IMR-90 (cell line): ENCODE data around the gene CCDC50. TPM values are rescaled to one million over a fixed set of nuclear protein-coding genes. Genes with fewer than 3 reads are reported as not detected.

Experiments
- ATAC-seq: fragments of 200-7000 bp; cut with Tn5 transposase; 2 replicates; pipeline ENCODE4 v1.9.1; 2020; ENCODE audit warnings: low read depth, mild to moderate bottlenecking, moderate library complexity
- BruUV-seq: library from RNA; stranded (reverse); fragments of 400-500 nt; replicated peaks from 2 replicates; lab custom pipeline; 2021; lab: Mats Ljungman, UMichigan
- CTCF ChIA-PET: fragments of 300-600 bp; formaldehyde crosslinking; extraction: SDS; loops from one replicate; lab custom pipeline; 2021; ENCODE audit warnings: antibody characterized with exemption; lab: Yijun Ruan, JAX
- POLR2A ChIA-PET: fragments of 300-600 bp; sonication (Branson Sonifier 250); formaldehyde crosslinking; loops from one replicate; lab custom pipeline; 2022; ENCODE audit warnings: antibody characterized with exemption; ENCODE audit not compliant: unreplicated experiment; lab: Charles Lee
- DNase-seq: peaks from one replicate; pipeline ENCODE4 v3.0.0; 2013
- H2AFZ ChIP-seq: replicated peaks from 2 replicates; pipeline ENCODE3; 2013; ENCODE audit warnings: low read length, mild to moderate bottlenecking; ENCODE audit not compliant: poor library complexity
- H2AK5ac ChIP-seq: 2 replicates; pipeline ENCODE4 v1.6.1; 2013; ENCODE audit warnings: low read depth, low read length, inconsistent platforms
- H2AK9ac ChIP-seq: replicated peaks from 2 replicates; pipeline ENCODE3; 2013; ENCODE audit warnings: mild to moderate bottlenecking, low read depth, low read length, moderate library complexity; ENCODE audit not compliant: poor library complexity
- H2BK120ac ChIP-seq: 2 replicates; pipeline ENCODE4 v1.6.1; 2013; ENCODE audit warnings: low read depth, low read length, inconsistent platforms
- H2BK15ac ChIP-seq: 3 replicates; pipeline ENCODE4 v1.6.1; 2013; ENCODE audit warnings: low read depth, low read length, inconsistent platforms
- H2BK20ac ChIP-seq: 2 replicates; pipeline ENCODE4 v1.6.1; 2013; ENCODE audit warnings: low read depth, mild to moderate bottlenecking, inconsistent platforms, low read length, moderate library complexity
- H2BK5ac ChIP-seq: 2 replicates; pipeline ENCODE4 v1.6.1; 2013; ENCODE audit warnings: mild to moderate bottlenecking, low read depth, low read length, inconsistent platforms; ENCODE audit not compliant: poor library complexity, severe bottlenecking
- H3K14ac ChIP-seq: replicated peaks from 2 replicates; pipeline ENCODE4 v1.6.1; 2013; ENCODE audit warnings: low read depth, low read length, inconsistent platforms
- H3K18ac ChIP-seq: 2 replicates; pipeline ENCODE4 v1.6.1; 2013; ENCODE audit warnings: low read depth, low read length, control low read depth
- H3K23ac ChIP-seq: 2 replicates; pipeline ENCODE4 v1.6.1; 2013; ENCODE audit warnings: low read depth, low read length, inconsistent platforms
- H3K27ac ChIP-seq: 2 replicates; pipeline ENCODE4 v1.5.1; 2013; ENCODE audit warnings: mild to moderate bottlenecking, control low read depth, low read length; ENCODE audit not compliant: insufficient read depth
- H3K27me3 ChIP-seq: 2 replicates; pipeline ENCODE4 v1.6.1; 2013; ENCODE audit warnings: low read length; ENCODE audit not compliant: control insufficient read depth, insufficient read depth
- H3K36me3 ChIP-seq: 2 replicates; pipeline ENCODE4 v1.6.1; 2013; ENCODE audit warnings: low read length, mixed read lengths; ENCODE audit not compliant: control insufficient read depth, insufficient read depth
- H3K4ac ChIP-seq: 2 replicates; pipeline ENCODE4 v1.6.1; 2013; ENCODE audit warnings: low read depth, low read length, inconsistent platforms
- H3K4me1 ChIP-seq: 2 replicates; pipeline ENCODE4 v1.6.1; 2013; ENCODE audit warnings: low read length, mixed read lengths; ENCODE audit not compliant: control insufficient read depth, insufficient read depth
- H3K4me2 ChIP-seq: 2 replicates; pipeline ENCODE4 v1.6.1; 2013; ENCODE audit warnings: low read depth, mild to moderate bottlenecking, control low read depth, low read length, moderate library complexity
- H3K4me3 ChIP-seq: 2 replicates; pipeline ENCODE4 v1.5.1; 2013; ENCODE audit warnings: low read depth, mild to moderate bottlenecking, control low read depth, low read length, moderate library complexity; ENCODE audit not compliant: insufficient read depth
- H3K56ac ChIP-seq: 2 replicates; pipeline ENCODE4 v1.6.1; 2013; ENCODE audit warnings: low read length, inconsistent platforms; ENCODE audit not compliant: insufficient read depth; ENCODE audit errors: extremely low read depth
- H3K79me1 ChIP-seq, 2 experiments: 2 replicates each; pipeline ENCODE4 v1.6.1; 2013; ENCODE audit warnings: low read length in 2 of 2, inconsistent platforms in 1 of 2, low read depth in 1 of 2
- H3K9ac ChIP-seq: 2 replicates; pipeline ENCODE4 v1.6.1; 2013; ENCODE audit warnings: low read depth, low read length, control low read depth
- H3K9me1 ChIP-seq: 2 replicates; pipeline ENCODE4 v1.6.1; 2013; ENCODE audit warnings: low read length, inconsistent platforms; ENCODE audit not compliant: insufficient read depth
- H3K9me3 ChIP-seq: 2 replicates; pipeline ENCODE4 v1.6.1; 2013; ENCODE audit warnings: low read length; ENCODE audit not compliant: control insufficient read depth, insufficient read depth
- H4K20me1 ChIP-seq: 2 replicates; pipeline ENCODE4 v1.6.1; 2013; ENCODE audit warnings: low read length, inconsistent platforms; ENCODE audit not compliant: insufficient read depth
- H4K5ac ChIP-seq: 2 replicates; pipeline ENCODE4 v1.6.1; 2013; ENCODE audit warnings: mild to moderate bottlenecking, low read depth, low read length, control low read depth
- H4K8ac ChIP-seq, 2 experiments: 2 replicates each; pipeline ENCODE4 v1.6.1; 2013; ENCODE audit warnings: low read depth in 2 of 2, low read length in 2 of 2, control low read depth in 1 of 2, inconsistent platforms in 1 of 2
- H4K91ac ChIP-seq: 2 replicates; pipeline ENCODE4 v1.6.1; 2013; ENCODE audit warnings: low read depth, low read length, inconsistent platforms; ENCODE audit not compliant: insufficient read depth
- BHLHE40 ChIP-seq: fragments of 150-350 bp; IDR thresholded peaks from 2 replicates; pipeline ENCODE4 v1.6.1; 2016; ENCODE audit warnings: mild to moderate bottlenecking, low read depth, low read length
- CEBPB ChIP-seq: IDR thresholded peaks from 2 replicates; pipeline ENCODE4 v1.6.1; 2012; ENCODE audit warnings: low read depth, low read length, improper control_type of control experiment
- CHD1 ChIP-seq: IDR thresholded peaks from 2 replicates; pipeline ENCODE4 v1.6.1; 2012; ENCODE audit warnings: low read depth, low read length, improper control_type of control experiment
- CTCF ChIP-seq: conservative IDR thresholded peaks from 2 replicates; pipeline ENCODE4 v1.5.1; 2012; ENCODE audit warnings: mild to moderate bottlenecking, low read depth, low read length, improper control_type of control experiment
- ELK1 ChIP-seq: fragments of 150-350 bp; IDR thresholded peaks from 2 replicates; pipeline ENCODE4 v1.6.1; 2016; ENCODE audit warnings: low read depth, mild to moderate bottlenecking, low read length, moderate library complexity, borderline replicate concordance
- FOS ChIP-seq: fragments of 150-350 bp; IDR thresholded peaks from 2 replicates; pipeline ENCODE4 v1.6.1; 2016; ENCODE audit warnings: low read depth, low read length
- MAFK ChIP-seq: IDR thresholded peaks from 2 replicates; pipeline ENCODE4 v1.6.1; 2012; ENCODE audit warnings: low read depth, low read length, improper control_type of control experiment
- MAZ ChIP-seq: IDR thresholded peaks from 2 replicates; pipeline ENCODE4 v1.6.1; 2012; ENCODE audit warnings: low read depth, mild to moderate bottlenecking, low read length, improper control_type of control experiment, moderate library complexity, borderline replicate concordance
- MXI1 ChIP-seq: IDR thresholded peaks from 2 replicates; pipeline ENCODE4 v1.6.1; 2012; ENCODE audit warnings: low read depth, mild to moderate bottlenecking, low read length, moderate library complexity, borderline replicate concordance
- NFE2L2 ChIP-seq: fragments of 150-350 bp; IDR thresholded peaks from 2 replicates; pipeline ENCODE4 v1.6.1; 2016; ENCODE audit warnings: low read depth, mild to moderate bottlenecking, low read length
- POLR2A ChIP-seq: IDR thresholded peaks from 2 replicates; pipeline ENCODE4 v1.6.1; 2012; ENCODE audit warnings: mild to moderate bottlenecking, low read depth, low read length
- RAD21 ChIP-seq: IDR thresholded peaks from 2 replicates; pipeline ENCODE4 v1.6.1; 2012; ENCODE audit warnings: low read length, improper control_type of control experiment
- RCOR1 ChIP-seq: IDR thresholded peaks from 2 replicates; pipeline ENCODE4 v1.6.1; 2012; ENCODE audit warnings: mild to moderate bottlenecking, low read length, improper control_type of control experiment; ENCODE audit not compliant: insufficient replicate concordance
- RFX5 ChIP-seq: IDR thresholded peaks from 2 replicates; pipeline ENCODE4 v1.8.0; 2012; ENCODE audit warnings: low read depth, mild to moderate bottlenecking, low read length, moderate library complexity
- SMC3 ChIP-seq: fragments of 150-350 bp; IDR thresholded peaks from 2 replicates; pipeline ENCODE4 v1.6.1; 2016; ENCODE audit warnings: low read depth, mild to moderate bottlenecking, antibody characterized with exemption, low read length, moderate library complexity
- USF2 ChIP-seq: fragments of 150-350 bp; IDR thresholded peaks from 2 replicates; pipeline ENCODE4 v1.6.1; 2017; ENCODE audit warnings: mild to moderate bottlenecking, antibody characterized with exemption, low read length, low read depth
- WGBS, 2 experiments: methylation state at CpG; one replicate each; pipeline versions ENCODE4 v1.1.5 to v1.1.7; 2013; ENCODE audit warnings: missing lambda C conversion rate in 2 of 2; ENCODE audit not compliant: insufficient read length in 1 of 2; ENCODE audit errors: extremely low coverage in 2 of 2; 5-methylcytosine and 5-hydroxymethylcytosine counted together
- dilution Hi-C: fragments of 300-500 bp; cut with HindIII; formaldehyde crosslinking; loops from one replicate; pipeline ENCODE4 v1.14.3; 2018; ENCODE audit warnings: low sequenced_read_pairs; ENCODE audit not compliant: unreplicated experiment
- in situ Hi-C: fragments of 300-500 bp; cut with MboI; formaldehyde crosslinking; loops from 3 replicates; pipeline ENCODE4 v1.14.3; 2019; ENCODE audit warnings: low sequenced_read_pairs, inconsistent platforms, mixed read lengths
- intact Hi-C: fragments of 100-400 bp; cut with micrococcal nuclease; formaldehyde crosslinking; loops from 2 replicates; pipeline ENCODE4 v1.10.0; 2022
- polyA plus RNA-seq, 3 experiments: library from polyadenylated mRNA; depleted of rRNA; stranded (reverse); fragments of >200 nt; gene quantifications; 2 replicates each; pipeline ENCODE4 v1.2.3, GENCODE V29; 2012; ENCODE audit warnings: low replicate concordance in 1 of 3
- total RNA-seq: library from RNA; depleted of rRNA; stranded (reverse); fragments of >200 nt; gene quantifications from 2 replicates; pipeline ENCODE4 v1.2.3, GENCODE V29; 2012

CCDC50 gene
- total and polyA plus RNA-seq, 2 of the 4 experiments (the other 2 are of a cell fraction): 59.0 to 63.1 TPM

- Histone ChIP-seq H3K27ac (no peak overlapping the region), H3K9me1 (no peaks in the 10 kb centered on the region), H3K56ac (no peak overlapping the region), H2BK120ac (no peak overlapping the region), H4K20me1 (no peaks in the 10 kb centered on the region), H3K9ac (no peak overlapping the region), H2BK20ac (no peak overlapping the region), H3K4me1 (peaks cover 2% of the 10 kb centered on the region; the same call in 1 of the 2 replicates), H4K8ac (no peak overlapping the region), H3K27me3 (no peaks in the 10 kb centered on the region), H3K4me2 (no peak overlapping the region), H3K14ac (no peak overlapping the region), H2AFZ (no peak overlapping the region), H3K79me1 (no peaks in the 10 kb centered on the region), H2AK9ac (no peak overlapping the region), H4K5ac (no peak overlapping the region), H2BK5ac (no peak overlapping the region), H3K4me3 (no peak overlapping the region), H3K23ac (no peak overlapping the region), H2AK5ac (no peak overlapping the region), H3K9me3 (no peaks in the 10 kb centered on the region), H3K18ac (no peak overlapping the region), H3K4ac (no peak overlapping the region), H3K36me3 (no peaks in the 10 kb centered on the region), H2BK15ac (no peak overlapping the region), H4K91ac (no peak overlapping the region)
- no TSS peak for BruUV-seq
- no CpG with 5 or more reads among the region's 5 CpGs for WGBS, 2 experiments
- ChIA-PET POLR2A (no interaction called here), CTCF (no interaction called here)
- DNase-seq: no peak
- in situ Hi-C loops (no loop called here), dilution Hi-C loops (no loop called here), intact Hi-C loops (no loop called here)
- ATAC-seq: no peak
- TF ChIP-seq BHLHE40: no peak
- TF ChIP-seq ELK1: no peak
- no peak for TF ChIP-seq NFE2L2
- TF ChIP-seq MXI1: no peak
- no peak for TF ChIP-seq MAFK
- TF ChIP-seq CEBPB: no peak
- no peak for TF ChIP-seq RCOR1
- TF ChIP-seq USF2: no peak
- no peak for TF ChIP-seq RAD21
- no peak for TF ChIP-seq CHD1
- TF ChIP-seq POLR2A: no peak
- TF ChIP-seq MAZ: no peak
- no peak for TF ChIP-seq CTCF
- TF ChIP-seq SMC3: no peak
- TF ChIP-seq RFX5: no peak
- TF ChIP-seq FOS: no peak
Observed at GRCh38 chr3:191301782-191302411, 27.3 kb upstream of the CCDC50 start.
